Upper lobe of left lung (tissue), 6 donors: Measurements from ENCODE around the gene PSMC1. TPM values are rescaled to one million over a fixed set of nuclear protein-coding genes. Genes with fewer than 3 reads are reported as not detected.
"Not testable (repeated sequence)": the region's sequence is repeated elsewhere in the genome, so short reads cannot be mapped to it uniquely, and the experiment has no call there.

Source experiments
- ATAC-seq, 2 donors: fragments of 200-7000 bp; cut with Tn5 transposase; one replicate each; pipeline ENCODE4 v1.9.1; 2022; ENCODE audit warnings: mild to moderate bottlenecking in 2 of 2, moderate library complexity in 2 of 2; ENCODE audit not compliant: low FRiP score in 2 of 2
- DNase-seq, 2 donors: peaks; one replicate each; pipeline ENCODE4 v3.0.0-alpha.2; 2019 to 2020
- H3K27ac ChIP-seq, 4 donors: fragments of 200-600 bp; sonication (generic); one replicate each; pipeline ENCODE4 v1.5.1; 2016 to 2019
- H3K27me3 ChIP-seq, 4 donors: fragments of 200-600 bp; sonication (generic); one replicate each; pipeline ENCODE4 v1.5.1; 2017 to 2019
- H3K36me3 ChIP-seq, 4 donors: fragments of 200-600 bp; sonication (generic); one replicate each; pipeline ENCODE4 v1.5.1; 2016 to 2019
- H3K4me1 ChIP-seq, 4 donors: fragments of 200-600 bp; sonication (generic); one replicate each; pipeline ENCODE4 v1.5.1; 2018 to 2019
- H3K4me3 ChIP-seq, 4 donors: fragments of 200-600 bp; sonication (generic); one replicate each; pipeline ENCODE4 v1.5.1; 2017 to 2019; ENCODE audit warnings: mild to moderate bottlenecking in 2 of 4, moderate library complexity in 1 of 4
- H3K9me3 ChIP-seq, 4 donors: fragments of 200-600 bp; sonication (generic); one replicate each; pipeline ENCODE4 v1.5.1; 2018 to 2019
- EP300 ChIP-seq, 4 donors: sonication (generic); formaldehyde crosslinking; IDR thresholded peaks; one replicate each; pipeline ENCODE4 v1.5.1; 2017; ENCODE audit warnings: antibody characterized with exemption in 4 of 4, control low read depth in 2 of 4
- POLR2A ChIP-seq, 4 donors: fragments of 450-650 bp; IDR thresholded peaks; one replicate each; pipeline ENCODE4 v1.5.1; 2016 to 2017; ENCODE audit warnings: antibody characterized with exemption in 4 of 4, mild to moderate bottlenecking in 2 of 4
- POLR2AphosphoS5 ChIP-seq, 2 donors: sonication (generic); formaldehyde crosslinking; IDR thresholded peaks; one replicate each; pipeline ENCODE4 v1.5.1; 2017; ENCODE audit warnings: antibody characterized with exemption in 2 of 2
- WGBS, 2 donors: methylation state at CpG; one replicate each; pipeline ENCODE4 v1.1.5; 2017 to 2018; 5-methylcytosine and 5-hydroxymethylcytosine counted together
- total RNA-seq, 6 donors: library from RNA; depleted of rRNA in 4 of 6; stranded (reverse); fragments of >200 nt in 4 of 6; gene quantifications; one replicate each; pipeline versions ENCODE4 v1.1.0 to v1.2.1, GENCODE V29; 2016 to 2021
- TF ChIP-seq, protein P1 (sequence below), 6 experiments: fragments of 450-650 bp in 4 of 6; fragments of 200-600 bp in 2 of 6; sonication (generic) in 2 of 6; IDR thresholded peaks; one replicate each; pipeline ENCODE4 v1.5.1; 2016 to 2019; ENCODE audit warnings: antibody characterized with exemption in 6 of 6
- donor health status: DM: no; HTN: no; CAD: no; lungs with moderate emphysema.
- donor health status: DM: no; HTN: yes; CAD: no; lungs with severe emphysema.

The PSMC1 gene
- total RNA-seq, 6 donors from 2014 or later: 29.3 to 101 (median 72.7) TPM

DNA sequence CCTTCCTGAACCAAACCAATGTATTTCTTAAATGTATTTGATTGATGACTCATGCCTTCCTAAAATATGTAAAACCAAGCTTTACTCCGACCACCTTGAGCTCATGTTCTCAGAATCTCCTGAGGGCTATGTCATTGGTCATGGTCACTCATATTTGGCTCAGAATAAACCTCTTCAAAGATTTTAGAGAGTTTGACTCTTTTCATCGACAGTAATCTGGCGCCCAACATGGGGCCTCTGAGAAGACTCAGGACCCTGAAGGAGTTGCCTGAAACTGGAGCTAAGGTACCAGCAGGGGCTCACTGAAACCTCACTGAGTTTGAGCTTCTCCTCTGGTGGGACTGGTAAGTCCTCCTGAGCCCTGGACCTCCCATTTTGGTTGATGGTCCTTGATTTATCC is 17.2 kb upstream of the PSMC1 start:
- no peak overlapping the region for H3K27ac ChIP-seq
- no peak for TF ChIP-seq EP300 (IDR thresholded peaks at IDR 0.05)
- TF ChIP-seq, protein P1, sequence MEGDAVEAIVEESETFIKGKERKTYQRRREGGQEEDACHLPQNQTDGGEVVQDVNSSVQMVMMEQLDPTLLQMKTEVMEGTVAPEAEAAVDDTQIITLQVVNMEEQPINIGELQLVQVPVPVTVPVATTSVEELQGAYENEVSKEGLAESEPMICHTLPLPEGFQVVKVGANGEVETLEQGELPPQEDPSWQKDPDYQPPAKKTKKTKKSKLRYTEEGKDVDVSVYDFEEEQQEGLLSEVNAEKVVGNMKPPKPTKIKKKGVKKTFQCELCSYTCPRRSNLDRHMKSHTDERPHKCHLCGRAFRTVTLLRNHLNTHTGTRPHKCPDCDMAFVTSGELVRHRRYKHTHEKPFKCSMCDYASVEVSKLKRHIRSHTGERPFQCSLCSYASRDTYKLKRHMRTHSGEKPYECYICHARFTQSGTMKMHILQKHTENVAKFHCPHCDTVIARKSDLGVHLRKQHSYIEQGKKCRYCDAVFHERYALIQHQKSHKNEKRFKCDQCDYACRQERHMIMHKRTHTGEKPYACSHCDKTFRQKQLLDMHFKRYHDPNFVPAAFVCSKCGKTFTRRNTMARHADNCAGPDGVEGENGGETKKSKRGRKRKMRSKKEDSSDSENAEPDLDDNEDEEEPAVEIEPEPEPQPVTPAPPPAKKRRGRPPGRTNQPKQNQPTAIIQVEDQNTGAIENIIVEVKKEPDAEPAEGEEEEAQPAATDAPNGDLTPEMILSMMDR (IDR thresholded peaks at IDR 0.05): no peak
- TF ChIP-seq POLR2AphosphoS5 (IDR thresholded peaks at IDR 0.05): no peak
- DNase-seq (no peak), ATAC-seq (no peak)
- WGBS, 2 donors: 74 to 75% methylated on average over 3 of the region's 3 CpGs
- peaks cover 0 to 4% (median 1%) of the 10 kb centered on the region in 4 donors for H3K4me1 ChIP-seq
- no peaks in the 10 kb centered on the region for H3K27me3 ChIP-seq
- peaks cover 18 to 51% (median 42%) of the 10 kb centered on the region in 4 donors for H3K9me3 ChIP-seq
- no peak overlapping the region for H3K4me3 ChIP-seq
- no peaks in the 10 kb centered on the region for H3K36me3 ChIP-seq

DNA sequence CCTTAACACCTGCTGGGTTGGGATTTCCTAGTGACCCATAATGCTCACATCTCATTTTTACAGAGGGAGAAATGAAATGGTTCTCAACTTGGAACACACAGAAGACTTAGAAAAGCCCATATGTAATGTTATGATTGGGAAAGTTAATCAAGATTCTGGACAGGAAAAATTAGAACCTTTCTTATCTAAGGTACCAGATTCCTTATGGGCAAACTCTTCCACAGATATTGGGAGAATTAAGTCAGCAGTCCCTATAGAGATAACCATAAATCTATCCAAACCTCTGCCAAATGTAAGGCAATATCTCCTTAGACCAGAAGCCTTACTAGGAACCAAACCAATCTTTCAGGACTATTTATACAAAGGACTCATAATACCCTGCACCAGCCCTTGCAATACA is 13.9 kb upstream of the PSMC1 start:
- DNase-seq (no peak), ATAC-seq (no peak)
- peaks cover 18 to 45% (median 41%) of the 10 kb centered on the region in 4 donors for H3K9me3 ChIP-seq
- no peaks in the 10 kb centered on the region for H3K36me3 ChIP-seq
- no peak overlapping the region for H3K27ac ChIP-seq
- H3K4me3 ChIP-seq: no peak overlapping the region
- no peak for TF ChIP-seq POLR2A (IDR thresholded peaks at IDR 0.05)
- no peak for TF ChIP-seq EP300 (IDR thresholded peaks at IDR 0.05)
- no peak for TF ChIP-seq POLR2AphosphoS5 (IDR thresholded peaks at IDR 0.05)
- TF ChIP-seq, protein P1 (IDR thresholded peaks at IDR 0.05): no peak
- no peaks in the 10 kb centered on the region for H3K4me1 ChIP-seq
- no peaks in the 10 kb centered on the region for H3K27me3 ChIP-seq

DNA sequence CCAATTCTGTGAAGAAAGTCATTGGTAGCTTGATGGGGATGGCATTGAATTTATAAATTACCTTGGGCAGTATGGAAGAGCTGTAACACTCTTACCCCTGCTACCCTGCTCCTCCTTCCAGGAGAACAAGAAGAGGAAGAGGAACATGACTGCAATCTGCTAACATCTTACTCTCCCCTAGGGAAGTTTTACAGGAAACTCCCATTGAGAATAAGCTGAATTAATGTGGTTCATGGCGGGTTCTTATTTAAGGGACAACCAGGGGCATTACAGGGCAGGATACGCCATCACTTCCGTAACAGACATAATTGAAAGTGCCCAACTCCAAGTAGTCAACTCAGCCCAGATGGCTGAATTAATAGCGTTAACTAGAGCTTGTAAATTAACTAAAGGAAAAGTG is 9.4 kb upstream of the PSMC1 start:
- ATAC-seq (no peak), DNase-seq (no peak)
- 78 to 88% methylated on average over 4 of the region's 4 CpGs for WGBS, 2 donors

DNA sequence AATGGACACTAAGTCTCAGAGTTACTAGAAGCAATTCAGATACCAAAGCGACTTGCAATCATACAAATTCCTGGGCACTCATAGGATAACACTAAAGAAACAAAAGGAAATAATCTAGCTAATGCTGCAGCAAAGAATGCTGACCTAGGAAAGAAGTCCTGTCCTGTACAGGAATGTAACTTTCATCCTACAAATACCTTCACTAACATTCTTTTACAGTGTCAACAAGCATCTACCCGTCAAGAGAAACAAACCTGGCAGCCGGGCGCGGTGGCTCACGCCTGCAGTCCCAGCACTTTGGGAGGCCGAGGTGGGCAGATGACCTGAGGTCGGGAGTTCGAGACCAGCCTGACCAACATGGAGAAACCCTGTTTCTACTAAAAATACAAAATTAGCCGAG is 8.9 kb upstream of the PSMC1 start:
- H3K36me3 ChIP-seq, H3K27me3 ChIP-seq, ATAC-seq, H3K4me1 ChIP-seq, H3K4me3 ChIP-seq, H3K9me3 ChIP-seq, H3K27ac ChIP-seq: not testable (repeated sequence)
- DNase-seq: peak in 1 of 2 donors; percentile 48
- 72 to 74% methylated on average over 10 of the region's 10 CpGs for WGBS, 2 donors

More for the DNA sequence above, 9.4 kb upstream of the PSMC1 start:
- Histone ChIP-seq H3K4me1 (no peaks in the 10 kb centered on the region), H3K4me3 (no peak overlapping the region), H3K9me3 (peaks cover 0 to under 1% (median 0%) of the 10 kb centered on the region in 4 donors), H3K27me3 (no peaks in the 10 kb centered on the region), H3K27ac (no peak overlapping the region), H3K36me3 (no peaks in the 10 kb centered on the region)
- TF ChIP-seq POLR2AphosphoS5 (IDR thresholded peaks at IDR 0.05): no peak
- no peak for TF ChIP-seq EP300 (IDR thresholded peaks at IDR 0.05)
- TF ChIP-seq POLR2A (IDR thresholded peaks at IDR 0.05): no peak
- TF ChIP-seq, protein P1 (IDR thresholded peaks at IDR 0.05): no peak

DNA sequence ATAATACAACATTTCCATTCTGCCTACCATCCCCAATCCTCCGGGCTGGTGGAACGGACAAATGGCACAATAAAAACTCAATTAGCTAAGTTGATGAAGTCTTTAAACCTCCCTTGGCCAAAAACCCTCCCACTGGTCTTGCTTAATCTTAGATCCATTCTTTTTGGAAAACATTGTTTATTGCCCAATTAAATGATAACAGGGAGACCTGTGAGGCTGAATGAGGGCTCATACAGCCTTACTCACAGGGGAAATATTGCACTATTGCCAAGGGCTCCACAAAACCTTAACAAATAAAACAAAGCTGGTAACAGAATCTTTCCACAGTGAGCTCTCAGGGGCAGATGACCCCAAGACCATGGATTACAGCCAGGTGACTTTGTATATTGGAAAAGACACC is 7.8 kb upstream of the PSMC1 start:
- WGBS, 2 donors: 87 to 90% methylated on average over 2 of the region's 2 CpGs
- no peak overlapping the region for H3K27ac ChIP-seq
- H3K4me1 ChIP-seq: no peaks in the 10 kb centered on the region
- TF ChIP-seq, protein P1 (IDR thresholded peaks at IDR 0.05): no peak
- TF ChIP-seq POLR2A (IDR thresholded peaks at IDR 0.05) (no peak), EP300 (IDR thresholded peaks at IDR 0.05) (no peak), POLR2AphosphoS5 (IDR thresholded peaks at IDR 0.05) (no peak)
- ATAC-seq (no peak), DNase-seq (no peak)
- H3K36me3 ChIP-seq: no peaks in the 10 kb centered on the region
- H3K27me3 ChIP-seq: no peaks in the 10 kb centered on the region
- H3K9me3 ChIP-seq: no peaks in the 10 kb centered on the region
- no peak overlapping the region for H3K4me3 ChIP-seq
